ENCODE data around the gene ACAD9.
"Not testable (repeated sequence)": the region's sequence is repeated elsewhere in the genome, so short reads cannot be mapped to it uniquely, and the experiment has no call there.

Gene ACAD9

DNA sequence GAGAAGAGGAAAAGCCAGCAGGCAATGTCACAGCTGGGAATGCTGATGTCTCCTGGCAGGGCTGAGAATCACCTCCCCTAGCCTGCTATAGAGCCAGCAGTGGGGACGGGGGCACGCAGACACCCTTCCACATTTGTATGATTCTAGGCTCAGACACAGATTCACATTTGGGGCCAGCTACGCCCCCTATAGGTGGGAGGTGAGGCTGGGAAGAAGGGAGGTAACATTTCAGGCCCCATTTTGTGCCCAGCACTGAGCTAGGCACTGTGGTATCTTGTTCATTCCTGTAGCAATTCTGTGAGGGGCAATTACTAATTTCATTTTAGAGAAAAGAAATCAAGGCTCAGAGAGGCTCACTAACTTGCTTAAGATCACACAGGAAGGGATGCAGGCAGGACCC, 15.9 kb upstream of the ACAD9 start:
- DNase-seq: peak; percentile 35

DNA sequence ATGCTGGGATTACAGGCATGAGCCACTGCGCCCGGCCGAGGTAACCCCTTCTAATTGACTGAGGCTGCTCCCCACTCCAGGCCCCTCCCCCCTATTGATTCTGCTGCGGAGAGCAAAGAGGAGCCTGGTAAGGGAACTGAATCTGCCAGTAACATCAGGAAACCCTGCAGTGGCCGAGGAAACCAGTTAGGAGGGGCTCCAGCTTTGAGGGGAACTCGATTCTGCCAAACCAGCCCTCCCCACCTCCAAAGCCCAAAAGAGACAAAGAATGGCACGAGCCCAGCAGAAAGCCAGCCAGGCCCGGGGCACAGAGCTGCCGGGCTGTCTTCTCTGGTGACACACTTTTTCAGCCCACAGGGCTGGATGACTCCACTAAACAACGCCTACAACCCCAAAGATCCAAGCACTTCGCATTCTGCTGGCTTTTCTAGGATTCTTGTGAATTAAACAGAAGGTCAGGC, 15.0 kb upstream of the ACAD9 start:
- DNase-seq: no peak

DNA sequence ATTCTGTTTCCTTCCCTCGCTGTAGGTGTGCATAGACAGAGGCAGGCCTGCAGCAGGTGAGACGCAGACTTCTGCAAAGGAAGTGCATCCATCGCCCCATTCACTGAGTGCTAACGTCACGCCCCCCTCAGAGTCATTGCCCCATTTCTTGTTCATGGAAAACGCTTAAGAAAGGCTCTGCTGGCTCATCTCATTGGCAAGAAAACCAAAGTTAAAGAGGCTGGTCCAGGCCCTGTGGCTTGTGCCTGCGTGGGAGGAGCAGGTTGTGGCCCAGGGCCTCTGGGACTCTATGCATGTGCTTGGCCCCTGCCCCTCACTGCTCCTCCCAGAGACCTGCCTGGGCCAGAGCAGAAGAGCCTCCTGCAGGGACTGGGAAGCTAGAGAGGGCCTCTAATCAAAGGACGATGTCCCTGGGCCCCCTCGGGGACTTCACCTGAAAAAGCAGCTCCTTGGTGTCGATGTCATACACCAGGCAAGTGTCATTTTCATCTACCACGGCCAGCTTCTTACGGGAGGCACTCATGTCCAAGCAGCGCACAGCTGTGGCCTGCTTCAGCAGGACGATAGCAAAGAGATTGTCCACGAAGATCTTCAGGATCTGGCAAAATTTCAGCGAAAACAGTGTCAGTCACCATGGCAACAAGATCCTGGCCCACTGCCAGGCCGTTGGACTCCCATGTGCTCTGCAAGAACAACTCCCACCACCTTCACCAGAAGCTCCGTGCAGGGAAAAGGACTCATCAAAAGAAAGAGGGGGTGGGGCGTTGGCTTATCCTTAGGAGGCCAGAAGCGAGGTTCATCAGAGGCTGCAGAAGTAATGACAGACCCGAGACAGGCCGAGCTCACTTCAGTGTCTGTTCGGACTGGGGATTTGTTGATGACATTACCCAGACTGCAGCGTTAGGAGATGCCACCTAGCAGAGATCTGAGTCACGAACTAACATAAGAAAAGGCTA, 14.3 kb upstream of the ACAD9 start:
- DNase-seq: not testable (repeated sequence)

DNA sequence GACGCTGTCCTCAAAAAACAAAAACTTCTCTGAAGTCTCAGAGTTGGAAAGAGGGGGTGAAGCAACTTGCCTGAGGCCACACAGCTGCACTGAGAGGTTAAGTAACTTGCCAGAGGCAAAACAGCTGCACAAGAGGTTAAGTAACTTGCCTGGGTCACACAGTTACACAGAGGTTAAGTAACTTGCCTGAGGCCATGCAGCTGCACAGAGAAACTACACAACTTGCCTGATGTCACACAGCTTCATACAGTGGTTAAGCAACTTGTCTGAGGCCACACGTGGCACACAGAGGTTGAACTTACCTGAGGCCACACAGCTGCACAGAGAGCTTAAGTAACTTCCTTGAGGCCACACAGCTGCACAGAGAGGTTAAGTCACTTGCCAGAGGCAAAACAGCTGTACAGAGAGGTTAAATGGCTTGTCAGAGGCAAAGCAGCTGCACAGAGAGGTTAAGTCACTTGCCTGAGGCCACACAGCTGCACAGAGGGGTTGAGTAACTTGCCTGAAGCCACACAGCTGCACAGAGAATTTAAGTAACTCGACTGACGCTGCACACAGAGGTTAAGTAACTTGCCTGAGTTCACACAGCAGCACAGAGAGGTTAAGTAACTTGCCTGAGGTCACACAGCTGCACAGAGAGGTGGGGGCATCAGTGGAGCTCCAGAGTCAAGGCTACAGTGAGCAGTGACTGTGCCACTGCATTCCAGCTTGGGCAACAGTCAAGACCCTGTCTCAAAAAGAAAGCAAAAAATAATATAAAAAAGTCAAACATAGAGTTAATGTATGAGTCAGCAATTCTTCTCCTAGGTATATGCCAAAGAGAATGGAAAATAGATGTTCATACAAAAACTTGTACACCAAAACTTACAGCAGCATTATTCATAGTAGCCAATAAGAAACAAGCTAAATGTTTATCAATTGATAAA, 12.0 kb upstream of the ACAD9 start:
- peak; percentile 37 for DNase-seq

DNA sequence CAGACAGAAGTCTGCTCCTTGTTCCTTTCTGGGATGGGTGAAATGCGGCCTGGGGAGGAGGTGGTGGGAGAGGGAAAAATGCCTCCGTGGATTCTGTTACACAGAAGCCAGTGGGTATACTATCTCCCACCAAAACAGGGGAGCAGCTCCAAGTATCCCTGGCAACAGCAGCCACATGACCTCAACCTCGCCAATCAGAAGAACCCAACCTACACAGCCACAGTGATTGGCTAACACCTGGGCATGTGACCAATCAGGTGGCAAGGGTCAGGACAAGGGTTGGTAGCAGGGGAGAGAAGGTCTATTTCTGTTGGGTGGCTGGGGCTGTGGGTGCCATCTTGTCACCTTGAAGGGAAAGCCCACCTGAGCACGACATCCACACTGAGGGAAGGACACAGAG, 9.1 kb upstream of the ACAD9 start:
- no peak for DNase-seq

DNA sequence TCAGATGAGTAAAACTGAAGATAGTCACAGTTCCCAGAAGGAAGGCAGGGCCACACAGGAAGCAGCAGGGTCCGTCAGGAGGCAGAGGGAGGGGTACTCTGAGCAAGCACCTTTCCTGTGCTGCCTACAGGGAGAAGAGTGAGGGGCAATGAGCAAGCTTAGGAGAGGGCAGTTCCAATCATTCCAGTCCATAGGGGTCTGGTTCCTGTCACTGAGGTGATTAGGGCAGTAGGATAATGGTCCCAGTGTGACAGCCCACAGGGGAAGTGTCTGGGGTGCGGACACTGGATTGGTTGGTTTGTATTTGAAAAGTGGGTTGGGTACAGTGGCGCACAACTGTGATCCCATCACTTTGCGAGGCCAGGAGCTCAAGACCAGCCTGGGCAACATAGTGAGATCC, 7.1 kb upstream of the ACAD9 start:
- no peak for DNase-seq

DNA sequence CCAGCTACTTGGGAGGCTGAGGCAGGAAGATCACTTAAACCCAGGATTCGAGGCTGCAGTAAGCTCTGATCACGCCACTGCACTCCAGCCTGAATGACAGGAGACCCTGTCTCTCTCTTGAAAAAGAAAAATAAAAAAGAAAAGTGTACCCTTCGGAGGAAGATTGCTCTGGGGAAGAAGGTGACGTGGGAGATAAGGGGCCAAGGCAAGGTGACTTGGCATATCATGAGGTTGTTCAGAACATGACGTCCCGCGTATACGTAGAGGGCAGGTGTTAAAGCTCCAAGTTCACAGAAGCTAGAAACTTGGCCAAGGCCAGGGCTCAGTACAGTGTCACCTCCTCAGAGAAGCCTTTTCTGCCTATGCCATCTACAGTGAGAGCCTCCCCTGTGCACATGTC, 6.7 kb upstream of the ACAD9 start:
- no peak for DNase-seq

DNA sequence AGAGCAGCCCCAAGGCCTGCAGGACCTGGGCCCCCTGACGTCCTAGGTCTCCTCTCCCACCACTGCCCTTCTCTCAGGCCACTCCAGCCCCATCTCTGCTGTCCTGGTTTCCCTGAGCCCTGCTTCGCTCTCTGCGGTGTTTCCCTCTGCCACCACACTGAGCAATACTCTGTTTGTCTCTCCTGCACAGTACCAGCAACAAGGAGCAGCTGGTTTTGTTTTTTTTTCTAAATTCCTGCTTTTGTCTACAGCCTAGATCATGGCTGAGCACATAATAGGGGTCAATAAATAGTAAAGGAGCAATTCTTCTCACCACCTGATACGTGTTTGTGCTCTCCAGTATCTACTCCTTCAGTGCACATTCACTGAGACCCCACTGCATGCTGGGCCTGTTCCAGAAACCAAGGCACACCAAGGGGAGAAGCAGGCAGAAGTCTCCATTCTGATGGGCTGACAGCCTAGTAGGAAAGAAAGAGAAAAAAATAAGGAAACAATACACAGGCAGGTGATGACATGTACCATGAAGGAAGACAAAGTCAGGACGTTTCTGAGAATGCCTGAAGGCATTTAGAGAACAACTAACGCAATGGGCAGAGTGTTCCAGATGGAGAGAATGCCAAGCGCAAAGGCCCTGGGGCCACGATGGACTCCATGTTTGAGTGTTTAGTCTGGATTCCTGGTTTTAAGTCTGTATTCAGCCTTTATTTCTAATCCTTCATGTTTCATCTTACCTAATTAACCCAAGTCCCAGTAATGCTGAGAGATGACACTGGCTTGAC, 6.0 kb upstream of the ACAD9 start:
- no peak for DNase-seq

DNA sequence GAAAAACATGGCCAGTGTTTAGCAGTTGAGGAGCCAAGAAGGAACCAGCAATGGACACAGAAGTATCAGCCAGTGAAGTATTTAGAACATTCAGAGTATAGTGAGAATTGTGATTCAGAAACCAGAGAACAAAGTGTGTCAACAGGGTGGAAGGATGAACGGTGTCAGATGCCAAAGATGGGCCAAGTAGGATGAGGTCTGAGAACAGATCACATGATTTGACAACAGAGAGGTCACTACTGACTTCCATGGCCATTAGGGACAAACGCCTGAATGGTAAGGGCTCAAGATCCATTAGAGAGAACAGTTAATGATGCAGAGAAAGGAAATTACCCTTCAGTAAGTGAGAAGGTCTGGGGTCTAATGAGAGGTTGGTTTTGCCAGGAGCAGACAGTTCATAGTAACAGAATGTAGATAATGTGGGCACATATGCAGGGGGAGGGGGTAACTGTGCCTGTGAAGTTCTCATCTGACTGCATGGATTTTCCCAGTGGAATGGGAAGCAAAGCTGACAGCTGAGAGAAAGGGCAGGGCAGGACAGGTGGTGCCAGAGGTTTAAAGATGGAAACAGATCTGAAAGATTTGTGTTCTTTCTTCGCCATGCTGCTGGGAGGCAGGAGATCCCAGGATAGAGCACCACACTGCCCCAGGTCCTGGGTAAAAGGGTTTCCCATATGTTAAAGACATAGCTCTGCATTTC, 4.8 kb upstream of the ACAD9 start:
- DNase-seq: no peak

DNA sequence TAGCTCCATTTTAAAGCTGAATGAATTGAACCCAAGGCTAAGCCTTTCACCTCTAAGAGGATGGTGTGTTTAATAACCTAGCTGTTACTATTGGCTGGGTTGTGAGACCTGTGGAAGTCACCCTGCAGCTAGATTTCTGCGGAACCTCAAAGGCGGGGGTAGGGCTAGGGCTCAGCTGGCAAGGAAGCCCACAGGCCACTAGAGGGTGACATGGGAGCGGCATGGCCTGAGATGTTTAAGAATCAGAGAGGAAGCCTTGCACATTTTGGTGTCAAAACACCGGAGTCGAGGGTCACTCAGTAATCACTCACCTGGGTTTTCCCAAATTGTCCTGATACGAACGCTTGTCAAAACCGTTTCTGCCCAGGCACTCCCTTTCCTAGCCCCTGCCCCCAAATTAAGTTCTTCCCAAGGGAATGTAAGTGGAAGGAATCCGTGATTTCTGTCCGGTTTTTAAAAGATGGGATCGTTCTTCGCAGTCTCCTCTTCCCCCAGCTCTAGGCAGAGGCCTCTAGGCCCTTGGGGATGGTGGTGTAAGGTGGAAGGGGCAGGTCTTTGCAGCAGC, 3.8 kb upstream of the ACAD9 start:
- peak; percentile 69 for DNase-seq

DNA sequence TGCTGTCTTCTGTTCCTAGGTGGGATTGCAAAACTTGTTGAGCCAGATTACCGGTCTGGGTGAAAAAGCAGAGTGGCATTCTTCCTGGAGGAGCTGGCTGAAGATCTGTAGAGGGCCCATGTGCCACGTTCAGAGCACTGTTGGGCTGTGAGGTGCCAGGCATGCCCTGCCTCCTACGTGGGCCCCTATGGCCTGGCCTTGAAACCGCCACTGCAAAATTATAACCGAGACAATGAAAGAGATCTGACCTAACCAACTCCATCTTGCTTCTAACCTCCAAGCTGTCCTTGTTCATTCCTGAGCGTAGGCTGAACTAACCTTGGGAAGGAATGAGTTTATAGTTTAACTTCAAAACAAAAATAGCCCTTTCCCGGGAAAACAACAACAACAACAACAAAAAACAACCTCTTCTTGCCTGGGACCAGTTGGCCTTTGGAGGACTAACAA, 1.4 kb upstream of the ACAD9 start:
- no peak for DNase-seq

DNA sequence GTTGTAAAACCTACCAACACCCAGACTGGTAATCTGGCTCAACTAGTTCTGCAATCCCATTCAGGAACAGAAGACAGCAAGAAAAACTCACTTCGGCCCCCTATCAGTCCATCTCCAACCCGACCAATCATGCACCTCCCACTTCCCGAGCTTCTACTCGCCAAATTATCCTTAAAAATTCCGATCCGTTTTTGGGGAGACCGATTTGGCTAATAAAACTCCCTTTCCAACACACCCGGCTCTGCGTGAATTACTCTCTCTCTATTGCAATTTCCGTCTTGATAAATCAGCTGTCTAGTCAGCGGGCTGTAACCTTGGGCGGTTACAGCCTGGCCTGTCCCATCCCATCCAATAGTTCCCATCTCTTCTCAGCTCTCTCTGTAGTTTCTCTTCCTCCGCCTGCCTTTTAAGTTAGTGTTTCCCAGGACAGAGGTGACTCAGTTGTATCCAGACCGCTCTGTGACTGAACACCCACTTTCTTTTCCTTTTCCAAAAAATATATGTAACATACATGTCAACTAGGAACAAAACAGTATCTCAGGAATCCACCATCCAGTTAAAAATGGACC, 780 bp upstream of the ACAD9 start:
- peak; percentile 52 for DNase-seq

DNA sequence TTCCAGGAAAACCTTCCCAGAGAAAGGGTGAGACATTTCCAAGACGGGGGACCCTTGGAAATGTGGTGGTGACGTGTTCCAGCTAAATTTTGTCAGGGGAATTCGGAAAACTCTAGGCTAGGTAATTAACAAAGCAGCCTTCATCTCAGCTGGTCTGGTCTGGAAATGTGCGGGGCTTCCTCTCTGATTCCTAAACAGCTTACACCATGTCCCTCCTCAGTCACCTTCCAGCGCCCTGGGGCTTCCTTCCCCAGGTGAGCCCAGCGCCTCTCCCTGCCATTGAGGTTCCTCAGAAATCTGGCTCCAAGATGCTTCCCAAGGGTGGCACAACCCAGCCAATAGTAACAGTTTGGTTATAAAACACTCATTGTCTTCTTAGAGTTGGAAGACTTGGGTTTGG, 571 bp downstream of the ACAD9 start:
- DNase-seq: no peak

DNA sequence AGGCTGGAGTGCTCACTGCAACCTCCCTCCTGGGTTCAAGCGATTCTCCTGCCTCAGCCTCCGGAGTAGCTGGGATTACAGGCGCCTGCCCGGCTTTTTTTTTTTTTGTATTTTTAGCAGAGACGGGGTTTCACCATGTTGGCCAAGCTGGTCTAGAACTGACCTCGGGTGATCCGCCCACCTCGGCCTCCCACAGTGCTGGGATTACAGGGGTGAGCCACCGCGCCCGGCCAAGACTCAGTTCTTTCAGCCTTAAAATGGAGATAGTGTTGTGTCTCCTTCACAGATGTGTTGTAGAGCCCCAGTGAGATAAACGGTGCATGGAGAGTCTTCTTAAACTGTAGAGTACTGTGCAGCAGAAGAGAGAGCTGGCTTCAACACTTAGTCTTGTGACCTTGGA, 1.0 kb downstream of the ACAD9 start:
- DNase-seq: not testable (repeated sequence)

DNA sequence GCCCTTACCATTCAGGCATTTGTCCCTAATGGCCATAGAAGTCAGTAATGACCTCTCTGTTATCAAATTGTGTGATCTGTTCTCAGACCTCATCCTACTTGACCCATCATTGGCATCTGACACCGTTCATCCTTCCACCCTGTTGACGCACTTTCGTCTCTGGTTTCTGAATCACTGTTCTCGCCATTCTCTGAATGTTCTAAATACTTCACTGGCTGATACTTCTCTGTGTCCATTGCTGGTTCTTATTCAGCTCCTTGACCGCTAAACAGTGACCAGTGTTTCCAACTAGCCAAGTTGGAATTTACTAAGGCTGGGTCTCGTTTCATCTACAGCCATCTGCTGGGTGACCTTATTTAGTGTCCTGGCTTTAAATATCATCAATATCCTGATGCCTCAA, 2.2 kb downstream of the ACAD9 start:
- DNase-seq: no peak

DNA sequence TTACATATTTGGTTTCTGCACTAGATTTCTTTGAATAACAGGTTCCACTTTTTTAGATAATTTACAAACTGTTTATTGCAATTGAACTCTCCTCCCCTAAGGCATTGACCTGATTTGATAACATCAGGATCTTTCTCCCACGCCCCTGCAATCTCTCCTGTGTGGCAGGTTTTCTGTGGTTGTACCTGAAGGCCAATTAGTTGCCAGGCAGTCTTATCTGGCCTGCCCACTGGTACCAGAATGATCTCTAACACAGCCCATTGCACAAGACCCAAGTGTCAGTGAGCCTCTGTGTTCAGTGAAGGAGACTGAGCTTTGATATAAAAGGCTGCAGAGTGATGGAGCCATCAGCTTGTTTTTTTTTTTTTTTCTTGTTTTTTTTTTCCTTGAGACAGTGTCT, 3.3 kb downstream of the ACAD9 start:
- DNase-seq: no peak

DNA sequence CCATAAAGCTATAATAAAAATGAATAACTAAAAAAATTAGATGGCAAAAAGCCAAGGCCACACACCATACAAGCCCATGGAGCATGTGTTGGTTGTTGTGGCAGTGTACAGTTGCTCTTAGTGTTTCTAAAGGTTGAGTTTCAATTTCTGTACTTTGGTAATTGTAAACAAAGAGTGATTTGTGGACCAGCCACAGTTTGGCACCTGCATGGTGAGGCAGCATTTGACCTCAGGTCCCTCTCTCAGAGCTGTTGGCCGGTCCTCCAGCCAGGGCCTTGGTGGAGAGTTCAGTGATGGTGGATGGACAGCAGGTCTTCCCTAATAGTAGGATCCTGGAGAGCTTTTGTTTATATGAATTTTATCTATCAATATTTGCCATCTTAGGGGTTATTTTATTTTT, 5.6 kb downstream of the ACAD9 start:
- DNase-seq: no peak

DNA sequence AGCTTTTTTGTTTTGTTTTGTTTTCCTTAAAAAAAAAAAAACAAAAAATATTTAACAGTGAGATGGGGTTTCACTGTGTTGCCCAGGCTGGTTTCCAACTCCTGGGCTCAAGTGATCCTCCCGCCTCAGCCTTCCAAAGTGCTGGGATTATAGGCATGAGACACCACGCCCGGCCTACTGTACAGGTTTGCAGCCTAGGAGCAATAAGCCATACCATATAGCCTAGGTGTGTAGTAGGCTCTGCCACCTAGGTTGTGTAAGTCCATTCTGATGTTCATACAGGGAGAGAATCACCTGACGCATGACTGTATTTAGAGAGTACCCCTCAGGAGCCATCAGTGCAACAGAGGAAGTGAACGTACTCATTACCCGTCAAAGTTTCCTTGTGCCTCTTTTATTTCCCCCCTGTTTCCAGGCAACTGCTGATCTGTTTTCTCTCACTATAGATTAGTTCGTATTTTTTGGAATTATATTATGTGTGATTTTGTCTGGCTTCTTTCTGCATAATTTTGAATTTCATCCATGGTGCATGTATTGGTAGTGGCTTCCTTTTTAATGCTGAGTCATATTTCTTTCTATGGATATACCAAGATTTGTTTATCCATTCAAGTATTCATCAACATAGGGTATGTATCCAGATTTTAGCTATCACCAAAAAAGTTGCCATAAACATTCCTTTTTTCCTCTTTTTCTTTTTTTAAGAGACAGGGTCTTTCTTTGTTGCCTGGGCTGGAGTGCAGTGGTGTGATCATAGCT, 9.9 kb downstream of the ACAD9 start:
- no peak for DNase-seq

DNA sequence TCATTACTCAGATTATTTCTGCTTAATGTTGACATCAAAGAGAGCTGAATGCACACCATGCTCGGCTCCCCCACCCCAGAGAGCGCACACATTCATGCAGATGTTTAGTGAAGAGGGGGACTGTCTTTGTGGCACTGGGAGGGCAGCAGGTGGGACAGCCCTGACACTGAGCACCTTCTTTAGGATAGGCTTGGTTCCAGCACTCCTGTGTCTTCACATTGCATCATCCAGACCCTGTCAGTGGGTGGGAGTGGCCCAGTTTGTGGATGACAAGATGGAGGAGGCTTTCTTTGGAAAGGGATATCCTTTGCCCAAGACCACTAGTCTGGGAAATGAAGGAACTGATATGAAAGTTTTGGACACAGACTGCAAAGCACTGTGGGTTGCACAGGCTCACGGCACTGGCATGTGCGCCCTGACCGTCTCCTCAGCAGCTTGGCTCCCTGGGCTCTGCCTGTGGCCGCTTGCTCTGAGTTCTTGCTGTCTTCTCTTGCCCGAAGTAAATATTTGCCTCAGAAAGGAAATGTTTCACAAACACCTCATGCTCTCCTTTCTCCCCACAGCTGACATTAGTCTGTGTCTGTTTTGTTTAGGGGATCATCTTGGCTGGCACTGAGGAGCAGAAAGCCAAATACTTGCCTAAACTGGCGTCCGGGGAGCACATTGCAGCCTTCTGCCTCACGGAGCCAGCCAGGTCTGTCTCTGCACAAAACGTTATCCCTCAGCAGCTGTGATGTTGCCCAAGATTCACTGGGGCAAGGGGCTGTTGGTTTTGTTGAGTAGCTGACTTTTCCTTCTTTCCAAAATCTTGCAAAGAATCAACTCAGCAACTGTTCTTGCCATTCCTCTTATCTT, 16.6 kb downstream of the ACAD9 start:
- no peak for DNase-seq

DNA sequence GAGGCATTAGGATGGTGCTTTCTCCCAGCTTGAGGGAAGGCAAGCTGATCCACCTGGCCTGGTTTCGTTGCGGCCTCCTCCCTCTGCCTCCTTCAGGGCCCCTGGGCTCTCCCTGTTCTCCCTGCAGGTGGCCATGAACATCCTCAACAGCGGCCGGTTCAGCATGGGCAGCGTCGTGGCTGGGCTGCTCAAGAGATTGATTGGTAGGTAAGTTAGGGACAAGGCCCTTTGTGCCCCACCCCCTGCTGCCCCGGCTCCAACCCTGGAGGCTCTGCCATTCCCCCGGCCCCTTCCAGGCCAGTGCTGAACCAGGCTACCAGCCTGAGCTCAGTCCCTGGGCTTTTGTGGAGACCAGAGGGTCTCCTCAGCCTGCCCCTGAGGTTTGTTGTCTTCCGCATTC, 23.0 kb downstream of the ACAD9 start:
- no peak for DNase-seq
